ENCODE data around the gene TERB1.

TERB1 gene, protein sequence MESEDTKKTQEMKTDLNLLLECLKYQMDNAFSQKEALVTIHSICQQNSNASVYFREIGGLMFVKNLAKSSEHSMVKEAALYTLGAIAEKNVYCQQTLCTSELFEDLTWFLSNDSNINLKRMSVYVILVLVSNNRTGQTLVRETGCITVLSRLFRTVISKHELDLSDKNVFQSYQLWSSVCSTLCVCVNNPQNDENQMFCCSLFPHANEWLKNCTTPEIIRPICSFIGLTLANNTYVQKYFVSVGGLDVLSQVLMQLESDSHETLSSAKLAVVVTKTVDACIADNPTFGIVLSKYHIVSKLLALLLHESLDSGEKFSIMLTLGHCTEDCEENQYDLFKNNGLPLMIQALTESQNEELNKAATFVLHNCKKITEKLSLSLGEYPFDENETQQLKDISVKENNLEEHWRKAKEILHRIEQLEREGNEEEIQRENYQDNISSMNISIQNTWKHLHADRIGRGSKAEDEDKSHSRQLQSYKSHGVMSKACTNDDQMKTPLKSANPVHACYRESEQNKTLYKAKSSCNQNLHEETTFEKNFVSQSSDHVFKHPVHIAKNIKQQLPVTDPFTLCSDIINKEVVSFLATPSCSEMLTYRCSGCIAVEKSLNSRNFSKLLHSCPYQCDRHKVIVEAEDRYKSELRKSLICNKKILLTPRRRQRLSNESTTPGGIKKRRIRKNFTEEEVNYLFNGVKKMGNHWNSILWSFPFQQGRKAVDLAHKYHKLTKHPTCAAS

GRCh38 chr16:66801320-66802105 lies at the start of gene TERB1:
TSS of gene TERB1 (minus strand) at chr16:66801584. CDS start at chr16:66796798, 4,786 bp downstream.
- no peak for DNase-seq (ENCODE audit: low read depth, low spot score)

GRCh38 chr16:66850115-66850815 lies 48.9 kb upstream of the TERB1 start:
- DNase-seq (ENCODE audit: low read depth, low spot score): no peak

- no peak for DNase-seq (ENCODE audit: low read depth, low spot score)
Observed at GRCh38 chr16:66849549-66849948, 48.2 kb upstream of the TERB1 start.

GRCh38 chr16:66849021-66849420 lies 47.6 kb upstream of the TERB1 start:
- no peak for DNase-seq (ENCODE audit: low read depth, low spot score)

- DNase-seq (ENCODE audit: low read depth, low spot score): no peak
Observed at GRCh38 chr16:66848172-66848571, 46.8 kb upstream of the TERB1 start.

GRCh38 chr16:66847533-66848067 lies 46.2 kb upstream of the TERB1 start:
- no peak for DNase-seq (ENCODE audit: low read depth, low spot score)

- no peak for DNase-seq (ENCODE audit: low read depth, low spot score)
Observed at GRCh38 chr16:66846831-66847230, 45.4 kb upstream of the TERB1 start.

- DNase-seq (ENCODE audit: low read depth, low spot score): no peak
Observed at GRCh38 chr16:66846266-66846665, 44.9 kb upstream of the TERB1 start.

DNA sequence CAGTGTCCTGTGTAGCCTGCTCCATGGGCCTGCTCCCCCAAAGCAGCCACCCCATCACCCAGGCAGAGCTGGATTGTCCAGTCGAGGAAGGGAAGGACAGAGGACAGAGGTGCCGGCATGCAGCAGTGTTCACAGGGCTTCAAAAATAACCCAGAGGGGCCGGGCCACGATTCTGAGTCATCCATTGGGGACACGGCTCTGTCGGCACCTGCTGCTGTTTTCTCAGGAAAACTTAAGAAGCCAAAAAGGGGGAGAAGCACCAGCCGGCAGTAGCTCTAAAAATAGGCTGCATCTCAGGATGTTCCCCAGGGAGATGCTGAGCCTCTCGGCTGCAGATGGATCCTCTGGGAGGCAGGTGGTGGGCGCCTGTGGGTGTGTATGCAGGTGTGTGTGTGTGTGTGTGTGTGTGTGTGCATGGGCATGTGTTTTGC lies 44.4 kb upstream of the TERB1 start:
- DNase-seq (ENCODE audit: low read depth, low spot score): no peak

DNA sequence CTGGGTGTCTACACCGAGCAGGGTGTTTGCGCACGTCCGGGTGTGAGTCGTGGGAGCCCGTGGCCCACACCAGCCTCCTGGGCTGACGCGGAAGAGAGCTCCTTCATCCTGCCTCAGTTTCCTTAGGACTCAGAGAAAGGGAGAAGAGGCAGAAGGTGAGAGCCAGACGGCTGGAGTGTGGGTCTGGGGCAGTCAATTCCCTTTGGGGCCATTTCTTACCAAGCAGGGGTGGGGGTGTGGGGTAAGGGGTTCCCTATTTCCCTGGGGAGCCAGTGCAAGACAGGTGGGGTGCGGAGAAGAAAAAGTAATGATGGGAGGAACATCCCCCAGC lies 43.7 kb upstream of the TERB1 start:
- no peak for DNase-seq (ENCODE audit: low read depth, low spot score)

DNA sequence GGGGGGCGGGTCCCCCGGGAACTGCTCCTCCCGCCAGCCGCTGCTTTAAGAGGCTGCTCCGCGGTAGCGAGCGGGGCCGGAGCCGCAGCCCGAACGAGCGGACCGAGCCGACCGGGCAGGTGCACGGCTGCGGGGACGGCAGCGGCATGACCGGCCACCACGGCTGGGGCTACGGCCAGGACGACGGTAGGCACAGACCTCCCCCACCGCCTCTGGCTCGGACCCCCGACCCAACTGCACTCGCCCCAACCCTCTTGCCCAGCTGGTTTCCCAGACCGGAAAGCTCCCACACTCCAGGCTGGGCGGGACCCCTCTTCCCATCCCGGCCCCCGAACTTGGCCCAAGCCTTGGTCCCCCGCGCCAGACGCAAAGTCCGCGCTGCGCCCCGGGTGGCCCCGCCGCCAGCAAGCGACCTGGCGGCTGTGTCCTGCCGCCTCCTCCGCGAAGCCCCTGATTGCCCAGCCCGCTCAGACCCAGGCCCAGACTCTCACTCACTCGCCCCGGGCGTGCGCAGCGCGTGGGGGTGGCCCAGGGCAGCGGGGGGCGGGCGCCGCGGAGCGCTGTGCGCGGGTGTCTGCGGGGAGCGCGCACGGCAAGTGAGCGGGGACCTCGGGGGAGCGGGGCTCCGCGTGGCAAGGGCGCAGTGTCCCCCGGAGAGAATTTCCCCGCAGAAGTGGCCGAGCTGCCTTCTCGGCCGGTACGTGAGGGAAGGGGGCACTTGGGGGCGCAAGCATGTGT lies 43.1 kb upstream of the TERB1 start, which contains the start of gene CA7:
Gene CA7 (plus strand): TSS at position 73 of the 738 bp plus-strand sequence. CDS start 74 bp downstream, at position 147.
- DNase-seq (ENCODE audit: low read depth, low spot score): no peak

DNA sequence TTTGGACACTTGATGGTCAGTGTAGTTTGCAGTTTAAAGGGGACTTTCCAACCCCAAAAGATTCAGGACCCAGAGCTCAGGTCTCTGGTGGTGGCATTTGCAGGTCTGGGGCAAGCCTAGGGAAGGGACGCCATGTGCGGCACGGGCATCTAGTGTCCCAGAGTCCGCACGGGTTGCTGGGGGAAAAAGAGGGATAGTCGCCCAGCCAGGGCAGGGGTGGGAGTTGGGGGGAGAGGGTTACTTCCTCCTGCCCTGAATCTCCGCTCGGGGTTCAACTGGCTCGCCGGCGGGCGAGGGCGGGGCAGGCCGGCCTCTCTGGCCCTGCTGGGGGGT lies 42.6 kb upstream of the TERB1 start:
- DNase-seq (ENCODE audit: low read depth, low spot score): no peak

- DNase-seq (ENCODE audit: low read depth, low spot score): no peak
Observed at GRCh38 chr16:66843191-66843590, 41.8 kb upstream of the TERB1 start.

GRCh38 chr16:66842765-66843164 lies 41.4 kb upstream of the TERB1 start:
- no peak for DNase-seq (ENCODE audit: low read depth, low spot score)

DNA sequence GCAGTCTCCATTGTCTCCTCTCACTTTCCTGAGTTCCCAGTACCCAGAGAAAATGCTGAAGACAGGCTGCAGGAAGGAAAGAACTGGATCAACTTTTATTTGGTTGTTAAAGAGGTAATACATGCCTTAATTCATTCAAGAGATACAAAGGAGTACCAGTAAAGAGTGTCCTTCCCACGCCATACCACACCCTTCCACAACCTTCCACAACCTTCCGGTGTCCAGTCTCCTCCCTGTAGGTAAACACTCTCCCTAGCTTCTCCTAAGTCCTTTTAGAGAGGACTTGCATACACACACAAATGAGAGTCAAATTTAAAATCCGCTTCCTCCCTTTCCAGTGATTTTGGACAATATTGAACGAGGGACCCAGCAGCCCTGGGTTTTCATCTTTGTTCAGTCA lies 40.0 kb upstream of the TERB1 start:
- DNase-seq (ENCODE audit: low read depth, low spot score): no peak

GRCh38 chr16:66840883-66841282 lies 39.5 kb upstream of the TERB1 start:
- DNase-seq (ENCODE audit: low read depth, low spot score): no peak

- no peak for DNase-seq (ENCODE audit: low read depth, low spot score)
Observed at GRCh38 chr16:66834746-66835145, 33.4 kb upstream of the TERB1 start.

- DNase-seq (ENCODE audit: low read depth, low spot score): no peak
Observed at GRCh38 chr16:66832661-66833305, 31.4 kb upstream of the TERB1 start.

- no peak for DNase-seq (ENCODE audit: low read depth, low spot score)
Observed at GRCh38 chr16:66832190-66832589, 30.8 kb upstream of the TERB1 start.
